D721Med (cell line): ENCODE measurements around the gene GPC6.
A peak's percentile ranks its signal among the peaks of the same experiment; 100 is the strongest.

Source experiments
- DNase-seq: peaks from one replicate; pipeline ENCODE4 v3.0.0; 2011; ENCODE audit warnings: low spot score; ENCODE audit not compliant: insufficient read length
- FAIRE-seq: peaks from 2 replicates; lab custom pipeline; 2011; peaks lifted over from hg19 to GRCh38; lab: Jason Lieb, UNC
- CTCF ChIP-seq: IDR thresholded peaks from 2 replicates; pipeline ENCODE4 v1.5.1; 2012; ENCODE audit warnings: mild to moderate bottlenecking, control low read depth; ENCODE audit not compliant: insufficient read depth; ENCODE audit errors: missing control alignments

GPC6 gene

GRCh38 chr13:93621051-93621450, 394.4 kb downstream of the GPC6 start:
- no peak for FAIRE-seq
- no peak for TF ChIP-seq CTCF
- no peak for DNase-seq

DNA sequence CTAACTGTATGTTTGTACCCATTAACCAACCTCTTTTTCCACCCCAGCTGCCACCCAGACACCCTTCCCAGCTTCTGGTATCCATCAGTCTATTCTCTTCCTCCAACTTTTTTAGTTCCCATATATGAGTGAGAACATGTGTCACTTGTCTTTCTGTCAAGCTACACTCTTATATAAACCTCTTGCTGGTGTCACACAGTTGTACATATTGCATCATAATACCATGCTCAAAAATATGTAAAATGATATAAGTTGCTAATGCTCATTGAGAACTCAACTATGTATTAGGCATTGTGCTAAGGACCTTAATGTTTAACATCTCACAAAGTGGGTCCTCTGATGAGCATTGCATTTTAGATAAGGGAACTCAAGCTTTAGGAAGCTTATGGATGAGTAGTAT, 395.4 kb downstream of the GPC6 start:
- FAIRE-seq: no peak
- TF ChIP-seq CTCF: no peak

DNA sequence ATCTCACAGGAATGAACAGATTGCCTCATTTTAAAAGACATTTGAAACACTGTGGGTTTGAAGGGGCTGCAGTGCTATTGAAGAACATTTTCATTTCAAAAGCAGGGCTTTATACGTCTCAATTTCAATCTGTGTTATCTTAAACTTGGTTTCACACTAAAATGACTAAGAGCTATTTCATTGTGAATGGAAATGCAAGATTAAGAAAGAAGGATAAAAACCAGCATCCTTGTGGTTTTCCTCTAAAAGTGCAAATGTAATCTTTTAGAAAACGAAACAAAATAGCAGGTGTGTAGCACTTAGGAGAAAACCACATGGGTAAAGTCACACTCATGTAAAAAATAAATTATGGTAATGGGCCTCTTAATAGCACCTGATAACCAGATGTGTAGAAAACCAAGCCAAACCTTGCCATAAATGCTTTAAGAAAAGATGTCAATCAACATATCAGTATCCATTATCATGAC, 397.7 kb downstream of the GPC6 start:
- FAIRE-seq (peak; percentile 46), DNase-seq (no peak)
- TF ChIP-seq CTCF: no peak

More for the DNA sequence above, 395.4 kb downstream of the GPC6 start:
- no peak for DNase-seq

DNA sequence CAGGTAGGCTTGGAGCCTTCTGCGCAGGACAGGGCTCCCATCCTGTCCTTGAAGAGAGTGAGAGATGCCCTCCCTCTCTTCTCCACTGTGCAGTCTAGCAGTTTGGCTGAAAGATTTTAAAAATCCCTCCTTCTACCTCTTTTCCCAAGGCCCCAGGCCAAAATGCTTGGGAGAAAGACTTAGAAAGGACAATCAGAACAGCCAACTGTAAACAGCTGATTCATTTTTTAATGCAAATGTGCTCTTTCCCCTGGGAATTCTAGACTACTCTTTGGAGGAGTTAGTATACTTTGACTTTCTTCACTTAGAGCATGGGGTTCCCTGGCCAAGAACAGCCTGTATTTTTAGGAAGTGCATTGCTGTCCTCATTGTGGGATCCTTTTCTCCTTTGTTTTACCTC, 398.9 kb downstream of the GPC6 start:
- no peak for FAIRE-seq
- no peak for TF ChIP-seq CTCF
- DNase-seq: no peak

DNA sequence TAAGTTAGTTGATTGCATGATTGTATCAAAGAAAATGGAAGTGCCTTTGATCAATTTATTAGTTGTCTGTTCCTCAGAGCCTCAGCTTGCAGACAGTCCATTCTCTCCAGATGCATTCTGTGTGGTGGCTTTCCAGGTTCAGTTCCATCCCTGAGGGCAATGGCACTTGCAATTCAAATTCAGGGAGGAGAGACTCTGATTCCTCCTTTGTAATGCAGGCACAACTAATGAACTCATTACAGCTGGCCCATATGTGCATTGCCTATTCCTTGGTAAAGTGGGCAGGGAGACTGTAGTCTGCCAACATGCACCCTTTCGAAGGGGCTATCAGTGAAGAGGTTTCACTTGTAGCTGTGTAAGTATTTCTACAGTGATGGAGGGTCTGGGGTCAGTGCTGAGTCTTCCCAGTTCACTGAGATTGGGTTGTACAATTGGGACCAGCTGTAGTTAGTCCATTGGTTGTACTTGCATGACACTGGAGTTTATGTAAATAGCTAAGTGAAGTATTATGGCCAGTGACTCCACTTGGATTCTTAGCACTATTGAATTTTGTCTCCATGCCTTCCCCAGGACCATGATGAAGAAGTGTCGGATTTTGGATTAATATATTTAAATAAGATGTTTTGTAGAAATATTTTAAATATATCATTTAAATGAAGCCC, 401.7 kb downstream of the GPC6 start:
- no peak for TF ChIP-seq CTCF
- no peak for DNase-seq
- no peak for FAIRE-seq

DNA sequence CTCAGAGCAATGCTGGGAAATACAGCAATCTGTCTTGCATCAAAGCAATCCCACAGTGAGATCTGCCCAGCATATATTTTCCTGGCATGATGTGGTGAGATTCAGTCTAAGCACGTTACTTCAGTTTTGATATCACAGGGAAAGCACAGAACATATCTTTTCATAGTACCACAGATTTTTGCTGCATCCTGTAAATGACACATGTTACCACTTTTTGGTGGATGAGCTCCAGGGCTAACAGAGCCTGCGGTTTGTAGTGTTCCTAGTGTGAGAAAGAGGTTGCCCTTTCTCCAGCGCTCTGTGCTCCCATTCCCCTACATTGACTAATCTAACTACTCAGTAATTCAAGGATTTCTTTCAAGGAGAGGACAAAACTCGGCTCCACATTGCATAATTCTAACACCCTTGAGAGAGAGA, 409.0 kb downstream of the GPC6 start:
- no peak for TF ChIP-seq CTCF
- DNase-seq: no peak
- FAIRE-seq: no peak

- FAIRE-seq (no peak), DNase-seq (no peak)
- TF ChIP-seq CTCF: no peak
These were observed 411.2 kb downstream of the GPC6 start for GRCh38 chr13:93637852-93638251.
